AG09309 (cell line): Measurements from ENCODE around the gene TLX1.

Experiments used
- DNase-seq: peaks from one replicate; pipeline ENCODE4 v3.0.0-alpha.2; 2010; ENCODE audit warnings: low read depth
- H3K4me3 ChIP-seq: 2 replicates; pipeline ENCODE4 v1.5.1; 2011; ENCODE audit warnings: mild to moderate bottlenecking, low read depth, low read length, moderate library complexity; ENCODE audit not compliant: control insufficient read depth
- CTCF ChIP-seq: IDR thresholded peaks from 2 replicates; pipeline ENCODE4 v1.5.1; 2011; ENCODE audit warnings: mild to moderate bottlenecking, low read depth, low read length, inconsistent platforms; ENCODE audit not compliant: insufficient read depth, control insufficient read depth; ENCODE audit errors: missing control alignments

TLX1 gene

GRCh38 chr10:101097881-101098280, 33.2 kb upstream of the TLX1 start:
- no peak for TF ChIP-seq CTCF
- no peak overlapping the region for H3K4me3 ChIP-seq
- no peak for DNase-seq

DNA sequence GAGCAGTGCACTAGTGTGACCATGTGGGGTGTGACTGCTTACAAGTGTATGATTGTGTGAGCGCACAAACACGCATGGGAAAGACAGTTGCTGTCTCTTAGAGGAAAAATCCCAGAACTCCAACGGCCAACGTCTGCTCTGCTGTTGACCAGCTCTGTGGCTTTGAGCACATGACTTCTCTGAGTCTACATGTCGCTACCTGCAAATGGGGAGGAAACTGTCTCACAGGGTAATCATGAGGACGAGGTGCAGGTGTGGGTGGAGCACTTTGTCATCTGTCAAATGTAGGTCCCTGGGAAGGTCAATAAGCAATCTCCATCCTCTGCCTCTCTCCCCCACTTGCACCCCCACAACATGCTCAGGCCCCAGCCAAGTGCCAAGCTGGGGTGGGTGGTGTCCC, 31.2 kb upstream of the TLX1 start:
- DNase-seq = no peak
- no peak for TF ChIP-seq CTCF
- no peak overlapping the region for H3K4me3 ChIP-seq

GRCh38 chr10:101101372-101101881, 29.7 kb upstream of the TLX1 start:
- H3K4me3 ChIP-seq = no peak overlapping the region
- DNase-seq = no peak
- TF ChIP-seq CTCF = no peak

DNA sequence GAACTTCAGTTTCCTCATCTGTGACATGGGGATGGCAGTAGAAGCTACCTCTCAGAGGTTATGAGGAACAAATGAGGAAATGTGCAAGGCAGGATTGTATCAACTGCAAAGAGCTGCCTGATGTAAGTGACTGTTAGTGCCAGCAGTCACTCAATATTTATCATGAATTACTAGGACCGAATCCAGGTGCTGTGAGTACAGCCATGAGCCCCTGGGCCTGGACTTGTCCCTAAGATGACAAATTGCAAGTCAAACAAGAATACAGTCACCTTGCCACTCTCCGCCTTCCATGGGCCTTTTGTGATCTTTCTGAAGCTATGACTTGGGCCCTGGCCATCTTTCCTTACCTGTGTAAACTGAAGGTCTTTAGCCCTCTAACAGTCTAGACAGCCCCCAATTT, 27.7 kb upstream of the TLX1 start:
- no peak for TF ChIP-seq CTCF
- no peak for DNase-seq
- H3K4me3 ChIP-seq = no peak overlapping the region

DNA sequence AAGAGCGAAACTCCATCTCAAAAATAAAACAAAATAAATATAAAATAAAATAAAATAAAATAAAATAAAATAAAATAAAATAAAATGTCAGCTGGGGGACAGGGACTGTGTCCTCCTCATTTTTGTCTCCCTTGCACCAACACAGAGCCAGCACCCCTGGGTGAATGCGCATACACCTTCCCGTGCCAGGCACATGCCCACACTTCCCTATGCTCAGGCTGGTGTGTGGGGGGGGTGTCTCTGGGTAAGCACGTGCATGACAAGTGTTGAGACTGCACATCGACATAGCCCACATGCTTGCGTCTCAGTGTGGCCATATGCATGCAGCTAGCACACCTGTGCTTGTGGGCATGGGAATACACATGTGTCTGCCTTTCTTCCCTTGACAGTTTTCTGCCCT, 24.7 kb upstream of the TLX1 start:
- no peak for DNase-seq
- no peak for TF ChIP-seq CTCF

DNA sequence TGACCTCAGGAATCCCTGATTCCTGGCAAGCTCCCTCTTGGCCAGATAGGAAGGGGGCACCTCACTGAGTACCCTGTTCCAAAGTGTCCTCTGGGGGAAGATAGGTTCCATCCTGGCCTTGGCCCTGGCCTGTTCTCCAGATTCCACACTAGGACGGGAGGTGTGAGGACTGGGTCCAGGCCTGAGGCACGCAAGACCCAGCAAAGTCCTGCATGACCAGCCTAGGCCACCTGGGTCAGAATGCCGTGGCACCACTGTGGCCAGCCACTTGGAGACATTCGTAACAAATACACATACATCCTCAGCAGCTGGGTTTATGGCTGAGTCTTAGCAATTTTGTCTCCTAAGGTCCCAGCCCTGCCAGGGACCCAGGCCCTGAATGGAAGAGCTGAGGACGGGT, 23.3 kb upstream of the TLX1 start:
- no peak for DNase-seq
- H3K4me3 ChIP-seq = no peak overlapping the region
- TF ChIP-seq CTCF = no peak

More for the DNA sequence above, 24.7 kb upstream of the TLX1 start:
- H3K4me3 ChIP-seq = no peak overlapping the region
